Mammary epithelial cell (primary cell): ENCODE data around the gene TGFBI.

ENCODE experiments used
- EZH2 ChIP-seq: IDR thresholded peaks from 2 replicates; pipeline ENCODE4 v1.6.1; 2012; ENCODE audit warnings: low read length, inconsistent platforms, borderline replicate concordance
- TF ChIP-seq, protein P1 (sequence below), 2 donors: IDR thresholded peaks in 1 of 2; conservative IDR thresholded peaks in 1 of 2; 2 replicates each; pipeline ENCODE4 v1.5.1; 2011 to 2012; ENCODE audit warnings: inconsistent platforms in 2 of 2, low read length in 2 of 2, mild to moderate bottlenecking in 2 of 2, control low read depth in 1 of 2, low read depth in 1 of 2; ENCODE audit not compliant: insufficient read depth in 1 of 2; ENCODE audit errors: extremely low read depth in 1 of 2

DNA sequence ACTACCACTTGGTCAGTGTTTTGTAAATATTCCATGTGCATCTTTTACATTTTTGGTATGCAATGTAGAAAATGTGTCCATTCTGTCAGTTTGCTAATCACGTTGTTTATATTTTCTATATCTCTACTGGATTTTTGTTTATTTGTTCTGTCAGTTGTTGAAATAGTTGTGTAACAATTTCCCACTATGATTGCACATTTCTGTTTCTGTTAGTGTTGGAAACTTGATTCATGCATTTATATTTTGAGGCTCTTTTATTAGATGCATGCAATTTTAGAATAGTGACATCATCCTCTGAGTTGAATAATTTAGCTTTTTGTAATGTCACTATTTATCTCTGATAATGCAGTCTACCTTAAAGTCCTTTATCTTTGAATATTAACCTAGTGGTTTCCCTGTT, 48.2 kb upstream of the TGFBI start:
- TF ChIP-seq, protein P1, sequence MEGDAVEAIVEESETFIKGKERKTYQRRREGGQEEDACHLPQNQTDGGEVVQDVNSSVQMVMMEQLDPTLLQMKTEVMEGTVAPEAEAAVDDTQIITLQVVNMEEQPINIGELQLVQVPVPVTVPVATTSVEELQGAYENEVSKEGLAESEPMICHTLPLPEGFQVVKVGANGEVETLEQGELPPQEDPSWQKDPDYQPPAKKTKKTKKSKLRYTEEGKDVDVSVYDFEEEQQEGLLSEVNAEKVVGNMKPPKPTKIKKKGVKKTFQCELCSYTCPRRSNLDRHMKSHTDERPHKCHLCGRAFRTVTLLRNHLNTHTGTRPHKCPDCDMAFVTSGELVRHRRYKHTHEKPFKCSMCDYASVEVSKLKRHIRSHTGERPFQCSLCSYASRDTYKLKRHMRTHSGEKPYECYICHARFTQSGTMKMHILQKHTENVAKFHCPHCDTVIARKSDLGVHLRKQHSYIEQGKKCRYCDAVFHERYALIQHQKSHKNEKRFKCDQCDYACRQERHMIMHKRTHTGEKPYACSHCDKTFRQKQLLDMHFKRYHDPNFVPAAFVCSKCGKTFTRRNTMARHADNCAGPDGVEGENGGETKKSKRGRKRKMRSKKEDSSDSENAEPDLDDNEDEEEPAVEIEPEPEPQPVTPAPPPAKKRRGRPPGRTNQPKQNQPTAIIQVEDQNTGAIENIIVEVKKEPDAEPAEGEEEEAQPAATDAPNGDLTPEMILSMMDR (conservative IDR thresholded peaks at IDR 0.05 in 1 of 2, IDR thresholded peaks at IDR 0.05 in 1 of 2; ENCODE audit: extremely low read depth in 1 of 2, insufficient read depth in 1 of 2, low read depth in 1 of 2, low read length in 2 of 2): no peak
- no peak for TF ChIP-seq EZH2
